HG03521 (cell line): ENCODE data around the gene LUC7L2.
"Not testable (repeated sequence)": the region's sequence is repeated elsewhere in the genome, so short reads cannot be mapped to it uniquely, and the experiment has no call there.

Experiments
- ATAC-seq: cut with Tn5 transposase; IDR thresholded peaks from one replicate; pipeline ENCODE4 v1.9.1; 2021; ENCODE audit warnings: mild to moderate bottlenecking, moderate library complexity; ENCODE audit not compliant: unreplicated experiment

LUC7L2 gene

DNA sequence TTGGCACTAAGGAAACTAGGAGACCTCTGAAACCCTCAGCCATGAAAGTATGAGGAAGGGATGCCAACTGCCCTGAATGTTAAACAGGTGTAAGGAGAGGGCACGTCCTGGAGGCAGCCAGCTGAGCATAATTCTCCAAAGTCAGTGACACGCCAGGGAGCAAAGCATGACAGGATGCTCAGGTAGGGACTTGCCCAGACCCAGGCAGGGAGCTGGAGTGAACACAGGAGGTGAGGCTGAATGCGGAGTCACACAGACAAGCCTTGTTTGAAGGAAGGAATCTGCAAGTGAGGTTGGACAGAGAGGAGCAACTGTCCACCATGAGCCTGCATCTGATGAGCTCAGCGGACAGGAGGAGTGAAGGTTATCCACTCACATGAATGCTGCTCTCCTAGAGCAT, 82.3 kb downstream of the LUC7L2 start:
- no peak for ATAC-seq

DNA sequence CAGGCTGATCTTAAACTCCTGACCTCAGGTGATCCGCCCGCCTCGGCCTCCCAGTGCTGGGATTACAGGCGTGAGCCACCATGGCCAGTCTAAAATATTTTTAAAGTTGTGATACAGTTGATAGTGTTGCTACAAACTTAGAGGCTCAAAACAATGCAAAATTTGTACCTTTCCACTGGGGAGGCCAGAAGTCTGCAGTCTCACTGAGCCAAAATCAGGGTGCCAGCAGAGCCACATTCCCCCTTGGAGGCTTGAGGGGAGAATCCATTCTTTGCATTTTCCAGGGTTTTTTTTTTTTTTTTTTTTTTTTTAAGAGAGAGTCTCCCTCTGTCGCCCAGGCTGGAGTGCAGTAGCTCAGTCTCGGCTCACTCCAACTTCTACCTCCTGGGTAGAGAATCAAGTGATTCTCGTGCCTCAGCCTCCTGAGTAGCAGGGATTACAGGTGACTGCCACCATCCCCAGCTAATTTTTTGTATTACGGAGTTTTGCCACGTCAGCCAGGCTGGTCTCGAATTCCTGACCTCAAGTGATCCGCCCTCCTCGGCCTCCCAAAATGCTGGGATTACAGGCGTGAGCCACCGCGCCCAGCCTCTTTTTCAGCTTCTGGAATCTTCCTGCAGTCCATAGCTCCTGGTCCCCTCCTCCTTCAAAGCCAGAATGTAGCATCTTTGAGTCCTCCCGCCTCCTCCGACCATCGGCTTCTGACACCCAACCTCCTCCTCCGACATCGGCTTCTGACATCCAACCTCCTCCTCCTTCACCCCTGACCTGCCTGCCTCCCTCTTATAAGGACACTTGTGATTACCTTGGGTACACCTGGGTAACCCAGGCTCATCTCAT, 86.6 kb downstream of the LUC7L2 start:
- no peak for ATAC-seq

DNA sequence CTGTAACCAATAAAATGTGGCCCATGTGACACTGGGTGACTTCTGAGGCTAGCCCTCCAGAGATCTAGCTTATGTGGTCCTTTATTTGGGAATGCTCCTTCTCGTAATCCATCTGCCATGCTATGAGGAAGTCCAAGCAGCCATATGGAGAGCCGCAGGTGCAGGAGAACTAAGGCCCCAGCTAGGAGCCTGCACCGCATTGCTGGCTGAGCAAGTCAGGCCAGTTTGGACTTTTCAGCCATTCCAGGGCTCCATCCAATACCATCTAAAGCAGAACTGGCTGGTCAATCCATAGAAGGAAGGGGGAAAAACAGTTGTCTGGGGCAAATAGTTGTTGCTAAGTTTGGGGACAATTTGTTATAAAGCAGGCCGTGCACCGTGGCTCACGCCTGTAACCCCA, 91.2 kb downstream of the LUC7L2 start:
- no peak for ATAC-seq

DNA sequence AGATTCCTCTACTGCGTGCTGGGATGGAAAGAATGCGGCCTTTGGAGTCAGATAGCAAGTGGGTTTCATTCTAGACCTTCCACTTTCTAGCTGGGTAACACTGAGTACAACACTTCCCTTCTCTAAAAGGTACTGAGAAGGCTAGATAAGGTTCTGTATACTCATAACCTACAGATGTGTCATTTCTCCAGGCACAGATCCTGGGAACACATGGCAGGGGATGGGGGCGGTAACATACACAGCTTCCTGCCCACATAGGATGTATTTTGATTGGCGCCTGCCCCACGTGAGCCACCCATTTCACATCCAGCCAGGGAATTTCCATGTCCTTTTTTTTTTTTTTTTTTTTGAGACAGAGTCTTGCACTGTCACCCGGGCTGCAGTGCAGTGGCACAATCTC, 91.9 kb downstream of the LUC7L2 start:
- ATAC-seq = no peak

DNA sequence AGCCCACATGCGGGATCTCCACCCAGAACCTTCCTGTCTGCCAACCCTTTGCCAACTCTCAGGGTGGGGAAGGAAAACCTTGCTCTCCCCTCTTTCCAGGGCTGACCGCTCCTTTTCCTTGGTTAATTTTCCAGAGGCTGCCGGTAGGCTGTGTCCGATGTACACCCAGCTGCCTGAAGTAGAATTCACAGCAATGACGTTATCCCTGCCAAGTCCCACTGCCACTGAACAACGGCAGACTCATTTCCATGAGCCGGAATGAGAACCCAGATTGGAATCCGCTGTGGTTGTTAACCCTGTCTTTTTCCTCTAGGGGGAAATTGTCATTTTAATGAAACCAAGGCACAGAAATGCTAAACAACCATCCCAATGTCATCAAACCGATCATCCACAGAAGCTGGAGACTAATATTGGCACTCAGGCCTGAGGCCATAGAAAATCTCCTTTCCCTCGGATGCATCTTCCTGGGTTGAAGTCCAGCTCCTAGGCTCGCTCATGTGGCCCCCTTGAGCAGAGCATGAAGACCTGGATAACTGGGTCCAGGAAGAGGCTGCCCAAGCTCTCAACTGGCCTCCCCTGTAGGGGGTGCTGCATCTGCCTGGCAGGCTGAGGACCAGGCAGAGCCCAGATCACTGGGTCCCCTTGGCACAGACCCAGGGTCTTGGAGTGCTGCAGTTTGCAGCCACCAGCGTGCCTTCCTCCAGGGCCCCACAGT, 93.4 kb downstream of the LUC7L2 start:
- no peak for ATAC-seq

DNA sequence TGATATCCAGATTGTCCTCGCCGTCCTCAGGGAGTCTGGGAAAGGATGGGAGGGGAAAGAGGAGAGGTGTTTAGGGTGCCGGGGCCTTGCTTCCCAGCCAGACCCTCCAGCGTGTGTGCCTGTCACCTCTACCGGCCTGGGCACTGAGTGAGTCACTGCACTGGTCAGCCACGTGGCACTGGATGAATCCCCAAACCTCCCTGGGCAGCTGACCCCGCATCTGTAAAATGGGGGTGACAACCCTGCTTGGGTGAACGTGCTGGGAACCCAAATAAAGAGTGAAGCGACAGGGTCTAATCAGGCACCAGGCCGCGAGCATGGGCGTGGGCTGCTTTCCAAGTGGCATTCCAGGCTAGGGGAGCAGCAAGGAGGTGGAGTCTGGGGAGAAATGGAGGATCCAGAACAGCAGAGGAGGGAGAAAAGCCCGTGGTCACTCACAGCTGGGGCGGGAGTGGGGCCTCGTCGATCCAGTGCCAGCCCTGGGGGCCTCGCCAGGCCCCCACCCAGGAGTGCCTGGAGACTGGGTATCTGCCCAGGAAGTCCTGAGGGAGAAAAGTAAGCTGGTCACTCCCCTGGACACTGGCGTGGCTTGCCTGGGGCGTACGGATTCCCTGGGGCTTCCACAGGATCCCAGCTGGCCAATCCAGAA, 94.1 kb downstream of the LUC7L2 start:
- ATAC-seq = no peak

DNA sequence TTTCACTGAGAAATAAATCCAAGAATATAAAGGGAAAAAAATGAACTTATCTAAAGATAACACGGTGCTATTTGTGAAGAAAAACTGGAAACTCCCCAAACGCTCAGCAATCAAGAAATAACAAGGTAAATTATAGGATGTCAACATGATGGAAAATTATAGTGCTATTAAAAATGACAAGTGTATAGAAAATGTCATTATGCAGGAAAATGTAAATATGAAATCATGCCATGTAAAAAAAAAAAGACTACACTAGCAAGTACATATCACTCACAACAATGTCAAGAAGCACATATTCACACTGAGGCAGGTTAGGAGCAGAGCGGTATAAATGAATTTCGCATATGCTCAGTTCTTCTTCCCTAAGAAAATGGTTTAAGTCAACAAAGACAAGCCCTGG, 96.1 kb downstream of the LUC7L2 start:
- no peak for ATAC-seq

DNA sequence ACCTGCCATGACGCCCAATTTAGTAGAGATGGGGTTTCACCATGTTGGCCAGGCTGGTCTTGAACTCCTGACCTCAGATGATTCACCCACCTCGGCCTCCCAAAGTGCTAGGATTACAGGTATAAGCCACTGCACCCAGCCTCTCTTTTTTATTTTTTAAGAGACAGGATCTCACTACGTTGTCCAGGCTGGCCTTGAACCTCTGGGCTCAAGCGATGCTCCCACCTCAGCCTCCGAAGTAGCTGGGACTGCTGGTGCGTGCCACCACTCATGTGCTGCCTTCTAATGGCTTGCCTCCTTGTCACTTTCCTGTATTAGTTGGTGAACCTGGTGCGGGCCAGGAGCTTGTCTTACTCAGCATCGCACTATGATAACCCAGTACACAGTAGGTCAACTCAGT, 96.8 kb downstream of the LUC7L2 start:
- no peak for ATAC-seq

DNA sequence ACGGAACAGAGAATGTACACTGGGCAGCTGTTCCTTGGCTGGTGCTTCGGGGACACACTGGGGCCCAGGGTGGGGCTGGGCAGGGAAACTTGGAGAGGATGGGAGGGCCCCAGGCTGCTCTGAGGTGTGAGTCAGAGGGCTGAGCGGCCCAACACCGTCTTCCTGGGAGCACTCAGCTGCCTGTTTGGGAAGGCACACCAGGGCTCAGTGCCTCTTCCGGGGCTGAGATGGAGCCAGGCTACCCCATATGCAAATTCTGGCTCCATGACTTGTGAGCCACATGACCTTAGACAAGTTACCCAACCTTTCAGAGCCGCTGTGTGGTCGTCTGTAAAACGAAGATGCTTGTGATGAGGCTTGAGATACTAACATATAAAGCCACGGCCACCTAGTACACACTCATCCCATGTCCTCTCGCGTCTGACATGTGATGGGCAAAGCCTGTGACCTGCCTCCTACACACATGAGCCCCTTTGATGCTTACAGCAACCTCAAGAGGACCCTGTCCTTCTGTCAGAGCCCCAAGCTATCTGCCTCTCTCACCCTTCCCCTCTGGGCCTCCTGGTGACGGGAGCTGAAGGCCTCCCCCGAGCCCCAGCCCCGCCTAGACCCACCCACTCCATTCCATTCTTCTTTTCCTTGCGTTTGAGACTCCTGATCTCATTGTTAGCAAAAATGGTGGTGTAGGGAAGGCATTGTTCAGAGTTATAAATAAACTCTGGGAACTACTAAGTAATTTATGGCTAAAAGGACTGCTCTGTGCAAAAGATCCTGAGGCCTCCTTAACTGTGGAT, 97.7 kb downstream of the LUC7L2 start:
- ATAC-seq = no peak

DNA sequence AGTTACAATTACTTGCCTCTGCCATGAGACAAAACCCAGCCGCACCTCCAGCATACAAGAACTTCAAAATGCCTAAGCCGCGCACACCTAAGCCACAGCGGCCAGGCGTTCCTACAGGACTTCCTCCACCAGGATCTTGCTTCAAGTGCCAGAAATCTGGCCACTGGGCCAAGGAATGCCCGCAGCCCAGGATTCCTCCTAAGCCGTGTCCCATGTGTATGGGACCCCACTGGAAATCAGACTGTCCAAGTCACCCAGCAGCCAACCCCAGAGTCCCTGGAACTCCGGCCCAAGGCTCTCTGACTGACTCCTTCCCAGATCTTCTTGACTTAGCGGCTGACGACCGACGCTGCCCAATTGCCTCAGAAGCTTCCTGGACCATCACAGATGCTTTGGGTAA, 103.7 kb downstream of the LUC7L2 start:
- ATAC-seq = not testable (repeated sequence)

DNA sequence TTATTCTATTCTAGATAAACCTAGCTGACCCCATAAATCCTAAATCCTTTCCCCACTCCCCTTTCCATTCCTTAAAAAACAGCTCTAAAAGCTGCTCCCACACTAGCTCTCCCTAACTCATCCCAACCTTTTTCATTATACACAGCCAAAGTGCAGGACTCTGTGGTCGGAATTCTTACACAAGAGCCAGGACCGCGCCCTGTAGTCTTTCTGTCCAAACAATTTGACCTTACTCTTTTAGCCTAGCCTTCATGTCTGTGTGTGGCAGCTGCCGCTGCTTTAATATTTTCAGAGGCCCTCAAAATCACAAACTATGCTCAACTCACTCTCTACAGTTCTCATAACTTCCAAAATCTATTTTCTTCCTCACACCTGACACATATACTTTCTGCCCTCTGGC, 104.8 kb downstream of the LUC7L2 start:
- not testable (repeated sequence) for ATAC-seq

DNA sequence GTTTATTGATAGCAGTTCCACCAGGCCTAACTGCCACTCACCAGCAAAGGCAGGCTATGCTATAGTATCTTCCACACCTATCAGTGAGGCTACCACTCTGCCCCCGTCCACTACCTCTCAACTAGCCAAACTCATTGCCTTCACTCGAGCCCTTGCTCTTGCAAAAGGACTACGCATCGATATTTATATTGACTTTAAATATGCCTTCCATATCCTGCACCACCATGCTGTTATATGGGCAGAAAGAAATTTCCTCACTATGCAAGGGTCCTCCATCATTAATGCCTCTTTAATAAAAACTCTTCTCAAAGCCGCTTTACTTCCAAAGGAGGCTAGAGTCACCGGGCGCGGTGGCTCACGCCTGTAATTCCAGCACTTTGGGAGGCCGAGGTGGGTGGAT, 105.4 kb downstream of the LUC7L2 start:
- not testable (repeated sequence) for ATAC-seq

DNA sequence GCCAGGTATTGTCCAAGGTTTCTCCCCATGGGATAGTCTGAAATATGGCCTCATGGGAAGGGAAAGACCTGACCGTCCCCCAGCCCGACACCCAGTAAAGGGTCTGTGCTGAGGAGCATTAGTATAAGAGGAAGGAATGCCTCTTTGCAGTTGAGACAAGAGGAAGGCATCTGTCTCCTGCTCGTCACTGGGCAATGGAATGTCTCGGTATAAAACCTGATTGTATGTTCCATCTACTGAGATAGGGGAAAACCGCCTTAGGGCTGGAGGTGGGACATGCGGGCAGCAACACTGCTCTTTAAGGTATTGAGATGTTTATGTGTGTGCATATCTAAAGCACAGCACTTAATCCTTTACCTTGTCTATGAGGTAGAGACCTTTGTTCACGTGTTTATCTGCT, 108.0 kb downstream of the LUC7L2 start:
- not testable (repeated sequence) for ATAC-seq

DNA sequence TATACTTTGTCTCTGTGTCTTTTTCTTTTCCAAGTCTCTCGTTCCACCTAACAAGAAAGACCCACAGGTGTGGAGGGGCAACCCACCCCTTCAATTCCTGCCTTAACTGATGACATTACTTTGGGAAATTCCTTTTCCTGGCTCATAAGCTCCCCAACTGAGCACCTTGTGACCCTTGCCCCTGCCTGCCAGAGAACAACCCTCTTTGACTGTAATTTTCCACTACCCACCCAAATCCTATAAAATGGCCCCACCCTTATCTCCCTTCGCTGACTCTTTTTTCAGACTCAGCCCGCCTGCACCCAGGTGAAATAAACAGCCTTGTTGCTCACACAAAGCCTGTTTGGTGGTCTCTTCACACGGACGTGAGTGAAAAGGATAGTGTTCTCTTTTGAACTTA, 108.6 kb downstream of the LUC7L2 start:
- ATAC-seq = not testable (repeated sequence)

DNA sequence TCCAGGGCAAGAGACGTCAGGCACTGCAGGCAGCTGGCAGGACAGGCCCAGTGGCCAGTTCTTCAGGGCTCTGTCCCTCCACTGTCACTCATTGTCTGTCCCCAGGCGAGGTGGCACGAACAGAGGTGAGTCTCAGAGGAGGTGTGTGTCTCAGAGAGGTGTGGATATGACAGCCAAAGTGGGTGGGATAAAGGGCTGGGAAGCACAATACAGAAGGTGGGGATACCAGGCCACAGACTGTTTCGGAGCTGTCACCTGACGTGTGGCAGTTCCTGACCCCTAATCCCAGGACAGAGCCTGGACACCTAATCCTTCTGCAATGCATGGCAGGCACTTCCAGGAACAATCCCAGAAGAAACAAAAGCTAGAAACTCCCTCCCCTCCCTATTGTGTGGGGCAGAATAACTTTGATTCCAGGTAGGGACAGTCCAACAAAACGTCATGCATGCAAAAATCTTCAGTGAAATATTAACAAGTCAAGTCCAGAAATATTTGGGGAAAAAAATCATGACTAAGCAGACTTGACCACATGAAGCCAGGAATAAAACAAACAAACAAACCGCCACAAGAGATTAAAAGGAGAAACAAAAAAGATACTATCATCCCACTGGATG, 112.2 kb downstream of the LUC7L2 start:
- no peak for ATAC-seq
